HG03354 (cell line): ENCODE data around the gene RRH.
"Not testable (repeated sequence)": the region's sequence is repeated elsewhere in the genome, so short reads cannot be mapped to it uniquely, and the experiment has no call there.

ENCODE experiments used
- ATAC-seq: cut with Tn5 transposase; IDR thresholded peaks from one replicate; pipeline ENCODE4 v1.9.1; 2021; ENCODE audit warnings: mild to moderate bottlenecking; ENCODE audit not compliant: unreplicated experiment, poor library complexity, severe bottlenecking

RRH gene

GRCh38 chr4:109833756-109834155 lies 6.0 kb downstream of the RRH start:
- ATAC-seq: no peak

DNA sequence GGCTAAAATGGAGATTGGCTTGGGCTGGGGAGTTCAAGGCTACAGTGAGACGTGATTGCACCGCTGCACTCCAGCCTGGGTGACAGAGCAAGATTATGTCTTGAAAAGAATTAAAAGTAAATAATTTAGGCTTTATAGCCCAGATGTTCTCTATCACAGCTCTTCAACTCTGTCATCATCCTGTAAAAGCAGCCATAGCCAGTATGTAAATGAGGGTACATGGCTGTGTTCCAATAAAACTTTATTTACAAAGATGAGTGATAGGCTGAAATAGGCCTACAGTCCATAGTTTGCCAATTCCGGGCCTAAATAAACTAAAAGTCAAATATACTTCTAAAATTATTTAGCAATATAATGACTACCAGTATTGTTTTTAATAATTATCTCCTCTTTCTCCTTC lies 9.2 kb downstream of the RRH start:
- ATAC-seq: no peak

- no peak for ATAC-seq
These were observed 18.8 kb downstream of the RRH start for GRCh38 chr4:109846395-109847098.

DNA sequence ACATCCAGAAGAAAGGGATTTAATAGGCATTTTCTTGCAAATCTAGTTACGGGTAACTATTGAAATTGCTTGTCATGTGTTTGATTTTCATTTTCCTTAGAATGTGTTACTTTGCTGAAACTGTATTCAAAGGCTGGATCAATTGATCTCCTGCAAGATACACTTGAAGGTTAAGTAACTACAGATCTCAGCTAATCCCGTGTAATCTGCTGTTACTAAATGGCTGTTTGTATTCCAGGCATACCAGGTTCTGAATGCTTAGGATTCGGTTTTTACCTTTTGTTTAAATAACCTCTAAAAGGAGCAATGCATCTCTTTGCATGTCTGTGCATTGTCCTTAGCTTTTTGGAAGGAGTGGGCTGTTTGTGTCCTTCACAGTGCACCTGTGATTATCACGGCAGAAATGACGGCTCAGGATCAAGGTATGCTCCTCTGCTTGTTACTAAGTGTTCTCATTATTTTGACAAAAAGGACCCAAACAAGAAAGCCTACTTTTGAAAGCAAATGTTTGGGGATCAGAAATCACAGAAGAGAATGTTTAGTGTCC lies 20.2 kb downstream of the RRH start, which contains the start of gene LRIT3:
Gene LRIT3, plus strand, starts transcription at position 212 of the 547 bp plus-strand sequence. Its CDS starts 95 bp downstream, at position 307.
- no peak for ATAC-seq

DNA sequence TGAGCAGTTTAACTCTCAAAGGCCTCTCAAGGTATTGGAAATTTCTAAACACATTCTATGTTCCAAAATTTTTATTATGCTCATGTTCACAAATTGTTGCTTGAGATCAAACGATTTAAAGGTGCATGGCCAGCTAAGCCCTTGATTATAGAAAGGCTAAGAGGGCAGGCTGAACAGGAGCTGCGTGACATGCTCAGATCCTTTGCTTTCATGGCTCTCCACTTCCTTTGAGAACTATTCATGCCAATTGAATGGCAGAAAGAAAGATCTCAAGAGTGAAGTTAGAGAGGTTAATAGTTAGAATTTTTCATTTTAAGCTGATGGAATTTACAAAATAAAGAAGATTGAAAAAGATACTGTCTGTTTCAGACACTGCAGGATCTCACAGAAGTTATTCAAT lies 20.7 kb downstream of the RRH start:
- no peak for ATAC-seq

DNA sequence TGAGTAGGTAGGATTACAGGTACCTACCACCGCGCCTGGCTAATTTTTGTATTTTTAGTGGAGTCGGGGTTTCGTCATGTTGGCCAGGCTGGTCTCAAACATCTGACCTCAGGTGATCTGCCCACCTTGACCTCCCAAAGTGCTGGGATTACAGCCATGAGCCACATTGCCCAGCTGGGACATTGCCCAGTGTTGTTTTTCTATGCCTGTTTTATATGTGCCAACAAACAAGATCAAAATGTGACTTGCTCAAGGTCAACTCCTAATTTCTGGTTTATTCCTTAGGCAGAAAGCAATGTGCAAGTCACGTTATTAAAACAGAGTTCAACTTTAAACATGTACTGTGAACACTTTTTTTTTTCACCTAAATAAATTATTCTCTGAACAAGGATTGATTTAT lies 22.8 kb downstream of the RRH start:
- no peak for ATAC-seq

GRCh38 chr4:109859426-109860300 lies 31.9 kb downstream of the RRH start:
- not testable (repeated sequence) for ATAC-seq

DNA sequence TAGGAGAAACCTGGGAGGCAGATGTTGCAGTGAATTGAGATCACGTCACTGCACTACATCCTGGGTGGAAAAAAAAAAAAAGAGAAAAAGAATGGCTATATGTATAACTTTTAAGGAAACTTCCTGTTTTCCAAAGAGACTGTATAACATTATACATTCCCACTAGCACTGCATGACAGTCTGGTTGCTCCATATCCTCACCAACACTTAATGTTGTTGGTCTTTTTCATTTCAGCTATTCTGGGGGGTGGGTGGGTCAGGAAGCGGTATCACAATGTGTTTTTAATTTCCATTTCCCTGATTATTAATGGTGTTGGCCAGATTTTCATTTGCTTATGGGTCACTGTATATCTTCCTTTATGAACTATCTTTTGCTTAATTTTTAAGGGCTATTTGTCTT lies 33.5 kb downstream of the RRH start:
- ATAC-seq: no peak

GRCh38 chr4:109861916-109862511 lies 34.2 kb downstream of the RRH start:
- ATAC-seq: no peak

- ATAC-seq: no peak
These were observed 36.4 kb downstream of the RRH start for GRCh38 chr4:109864134-109864533.

DNA sequence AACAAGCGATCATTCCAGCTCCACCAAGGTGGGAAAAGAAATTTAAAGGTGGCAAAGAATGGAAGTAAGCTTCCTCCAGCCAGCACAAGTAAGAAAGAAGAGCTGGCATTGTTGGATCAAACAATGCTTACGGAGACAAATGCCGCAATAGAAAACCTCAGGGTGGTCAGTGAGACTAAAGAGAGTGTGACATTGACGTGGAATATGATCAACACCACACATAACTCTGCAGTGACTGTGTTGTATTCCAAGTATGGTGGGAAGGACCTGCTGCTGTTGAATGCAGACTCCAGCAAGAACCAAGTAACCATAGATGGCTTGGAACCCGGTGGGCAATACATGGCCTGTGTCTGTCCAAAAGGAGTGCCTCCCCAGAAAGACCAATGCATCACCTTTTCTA lies 42.3 kb downstream of the RRH start:
- ATAC-seq: no peak

DNA sequence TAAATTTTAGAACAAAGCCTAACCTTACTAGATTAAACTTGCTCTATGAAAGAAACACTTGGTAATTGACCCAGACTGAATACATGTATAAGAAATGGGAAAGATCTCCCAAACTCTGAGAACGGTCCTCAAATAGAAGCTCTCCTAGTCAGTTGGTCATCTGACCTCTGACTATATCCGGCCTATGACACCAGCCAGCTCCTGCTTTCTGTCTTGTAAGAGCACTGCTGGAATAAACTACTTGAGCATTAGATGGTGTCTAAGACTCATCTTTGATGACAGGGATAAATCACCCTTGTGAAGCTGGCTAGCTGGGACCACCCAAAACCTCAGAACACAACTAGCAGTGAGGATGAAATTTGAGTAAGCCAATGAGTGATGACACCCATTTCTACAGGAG lies 44.3 kb downstream of the RRH start:
- ATAC-seq: no peak

DNA sequence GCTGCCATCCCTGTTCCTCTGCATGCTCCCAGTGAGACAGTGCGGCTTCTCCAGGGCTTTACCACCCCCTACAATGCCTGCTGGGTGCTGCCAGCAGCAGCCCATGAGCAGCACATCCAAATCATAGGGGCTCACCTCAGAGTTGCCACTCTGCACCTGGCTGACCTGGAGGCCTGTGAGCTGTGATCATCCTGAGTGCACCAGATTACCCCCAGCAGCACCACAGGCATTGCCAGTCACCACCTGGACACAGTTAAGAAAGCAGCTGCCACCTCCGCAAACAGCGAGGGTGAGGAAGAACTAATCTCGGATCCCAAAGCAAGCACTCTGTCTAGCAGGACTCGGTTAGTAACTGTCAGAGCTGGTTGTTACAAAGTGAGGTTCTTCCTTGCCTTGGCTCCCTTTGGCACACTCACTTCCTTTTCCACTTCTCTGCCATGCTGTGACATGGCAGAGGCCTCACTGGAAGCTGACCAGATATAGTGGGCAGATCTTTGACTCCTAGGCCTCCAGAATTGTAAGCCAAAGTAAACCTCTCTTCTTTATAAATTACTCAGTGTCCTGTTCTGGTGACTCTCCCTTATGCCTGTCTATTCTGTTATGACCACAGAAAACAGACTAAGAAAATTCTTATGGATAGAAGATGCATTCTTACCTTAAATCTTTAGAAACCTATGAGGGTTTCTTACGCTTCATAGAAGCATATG lies 45.3 kb downstream of the RRH start:
- ATAC-seq: no peak

- no peak for ATAC-seq
These were observed 46.2 kb downstream of the RRH start for GRCh38 chr4:109873791-109874514.

GRCh38 chr4:109875106-109875505 lies 47.3 kb downstream of the RRH start:
- ATAC-seq: no peak

DNA sequence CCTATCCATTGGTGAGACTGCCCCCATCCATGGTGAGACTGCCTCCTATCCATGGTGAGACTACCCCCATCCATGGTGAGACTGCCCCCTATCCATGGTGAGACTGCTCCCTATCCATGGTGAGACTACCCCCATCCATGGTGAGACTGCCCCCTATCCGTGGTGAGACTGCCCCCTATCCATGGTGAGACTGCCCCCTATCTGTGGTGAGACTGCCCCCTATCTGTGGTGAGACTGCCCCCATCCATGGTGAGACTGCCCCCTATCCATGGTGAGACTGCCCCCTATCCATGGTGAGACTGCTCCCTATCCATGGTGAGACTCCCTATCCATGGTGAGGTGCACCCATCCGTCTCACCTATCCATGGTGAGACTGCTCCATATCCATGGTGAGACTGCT lies 47.8 kb downstream of the RRH start:
- not testable (repeated sequence) for ATAC-seq

GRCh38 chr4:109876634-109877265 lies 49.0 kb downstream of the RRH start:
- ATAC-seq: no peak

DNA sequence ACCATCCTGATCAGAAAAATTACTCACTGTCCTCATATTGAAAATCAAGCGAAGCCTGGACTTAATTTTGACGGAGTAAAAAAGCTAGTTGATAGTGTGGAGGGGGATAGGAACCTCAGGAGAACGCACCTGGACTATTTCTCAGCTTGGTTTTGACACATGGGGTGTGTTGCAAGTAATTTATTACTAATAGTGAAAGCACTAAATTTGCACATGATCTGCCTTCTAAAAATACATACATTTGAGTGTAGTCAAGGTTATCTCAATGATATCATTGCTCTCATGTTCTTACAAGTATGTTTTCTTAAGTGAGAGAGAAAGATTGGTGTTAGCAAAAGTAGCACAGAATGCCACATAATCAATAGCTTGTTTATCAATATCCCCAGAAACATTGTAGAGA lies 49.6 kb downstream of the RRH start:
- peak; percentile 93 for ATAC-seq

- ATAC-seq: no peak
These were observed 50.6 kb downstream of the RRH start for GRCh38 chr4:109878355-109878754.
